ENCODE data around the gene MYOF.
"Not testable (repeated sequence)": the region's sequence is repeated elsewhere in the genome, so short reads cannot be mapped to it uniquely, and the experiment has no call there.

MYOF gene

GRCh38 chr10:93288679-93289634 is 193.2 kb downstream of the MYOF start:
- peak; percentile 85 for DNase-seq
- H3K27me3 ChIP-seq (replicated peaks), result no peaks in the 10 kb centered on the region
- H3K4me3 ChIP-seq (ENCODE audit: low read depth, low read length), result no peak overlapping the region
- no peaks in the 10 kb centered on the region for H3K36me3 ChIP-seq (replicated peaks)
- TF ChIP-seq, protein P1, sequence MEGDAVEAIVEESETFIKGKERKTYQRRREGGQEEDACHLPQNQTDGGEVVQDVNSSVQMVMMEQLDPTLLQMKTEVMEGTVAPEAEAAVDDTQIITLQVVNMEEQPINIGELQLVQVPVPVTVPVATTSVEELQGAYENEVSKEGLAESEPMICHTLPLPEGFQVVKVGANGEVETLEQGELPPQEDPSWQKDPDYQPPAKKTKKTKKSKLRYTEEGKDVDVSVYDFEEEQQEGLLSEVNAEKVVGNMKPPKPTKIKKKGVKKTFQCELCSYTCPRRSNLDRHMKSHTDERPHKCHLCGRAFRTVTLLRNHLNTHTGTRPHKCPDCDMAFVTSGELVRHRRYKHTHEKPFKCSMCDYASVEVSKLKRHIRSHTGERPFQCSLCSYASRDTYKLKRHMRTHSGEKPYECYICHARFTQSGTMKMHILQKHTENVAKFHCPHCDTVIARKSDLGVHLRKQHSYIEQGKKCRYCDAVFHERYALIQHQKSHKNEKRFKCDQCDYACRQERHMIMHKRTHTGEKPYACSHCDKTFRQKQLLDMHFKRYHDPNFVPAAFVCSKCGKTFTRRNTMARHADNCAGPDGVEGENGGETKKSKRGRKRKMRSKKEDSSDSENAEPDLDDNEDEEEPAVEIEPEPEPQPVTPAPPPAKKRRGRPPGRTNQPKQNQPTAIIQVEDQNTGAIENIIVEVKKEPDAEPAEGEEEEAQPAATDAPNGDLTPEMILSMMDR (IDR thresholded peaks at IDR 0.05; ENCODE audit: low read depth, low read length, missing control alignments), result peak; percentile 83
- in situ Hi-C loops (cut with HindIII; ENCODE audit: low pct_ligation_motif_present, low sequenced_read_pairs), result loop anchor here (25.0 kb wide), 1 partner anchor 177 kb away; no protein-coding TSS in a partner anchor
- H3K27ac ChIP-seq, result no peak overlapping the region

DNA sequence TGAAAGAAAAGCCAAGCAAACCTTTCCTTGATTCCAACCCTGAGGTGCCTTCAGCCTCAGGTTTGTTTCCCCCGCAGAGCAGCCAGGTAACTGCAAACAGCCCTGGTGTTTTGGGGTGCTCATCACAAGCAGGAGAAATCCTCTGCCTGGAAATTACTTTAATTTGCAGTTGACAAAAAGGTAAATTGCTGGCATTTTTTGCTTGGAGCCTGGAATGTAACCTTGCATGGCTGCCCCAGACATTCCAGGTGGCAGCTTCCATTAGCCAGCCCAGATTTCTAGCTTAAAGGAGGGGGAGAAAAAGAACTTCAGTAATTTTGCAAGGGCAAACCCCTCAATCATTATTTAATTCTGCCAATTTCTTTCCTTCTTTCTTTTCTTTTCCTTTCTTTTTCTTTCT is 194.4 kb downstream of the MYOF start:
- DNase-seq, result no peak
- Histone ChIP-seq H3K4me3 (ENCODE audit: low read depth, low read length) (no peak overlapping the region), H3K27me3 (replicated peaks) (no peaks in the 10 kb centered on the region), H3K36me3 (replicated peaks) (no peaks in the 10 kb centered on the region), H3K27ac (no peak overlapping the region)
- TF ChIP-seq, protein P1 (IDR thresholded peaks at IDR 0.05; ENCODE audit: low read depth, low read length, missing control alignments), result no peak
- in situ Hi-C loops (cut with HindIII; ENCODE audit: low pct_ligation_motif_present, low sequenced_read_pairs), result loop anchor here (25.0 kb wide), 1 partner anchor 175 kb away; no protein-coding TSS in a partner anchor

GRCh38 chr10:93284246-93284645 is 197.9 kb downstream of the MYOF start:
- H3K27ac ChIP-seq; H3K27me3 ChIP-seq (replicated peaks); DNase-seq; H3K4me3 ChIP-seq (ENCODE audit: low read depth, low read length); H3K36me3 ChIP-seq (replicated peaks): not testable (repeated sequence)
- in situ Hi-C loops (cut with HindIII; ENCODE audit: low pct_ligation_motif_present, low sequenced_read_pairs), result loop anchor here (25.0 kb wide), 1 partner anchor 172 kb away; no protein-coding TSS in a partner anchor

- no peak overlapping the region for H3K4me3 ChIP-seq (ENCODE audit: low read depth, low read length)
- H3K27ac ChIP-seq, result no peak overlapping the region
- no peaks in the 10 kb centered on the region for H3K27me3 ChIP-seq (replicated peaks)
- no peaks in the 10 kb centered on the region for H3K36me3 ChIP-seq (replicated peaks)
- TF ChIP-seq, protein P1 (IDR thresholded peaks at IDR 0.05; ENCODE audit: low read depth, low read length, missing control alignments), result no peak
- in situ Hi-C loops (cut with HindIII; ENCODE audit: low pct_ligation_motif_present, low sequenced_read_pairs), result loop anchor here (25.0 kb wide), 1 partner anchor 169 kb away; no protein-coding TSS in a partner anchor
- DNase-seq, result no peak
These were observed 200.8 kb downstream of the MYOF start for GRCh38 chr10:93281367-93281720.

DNA sequence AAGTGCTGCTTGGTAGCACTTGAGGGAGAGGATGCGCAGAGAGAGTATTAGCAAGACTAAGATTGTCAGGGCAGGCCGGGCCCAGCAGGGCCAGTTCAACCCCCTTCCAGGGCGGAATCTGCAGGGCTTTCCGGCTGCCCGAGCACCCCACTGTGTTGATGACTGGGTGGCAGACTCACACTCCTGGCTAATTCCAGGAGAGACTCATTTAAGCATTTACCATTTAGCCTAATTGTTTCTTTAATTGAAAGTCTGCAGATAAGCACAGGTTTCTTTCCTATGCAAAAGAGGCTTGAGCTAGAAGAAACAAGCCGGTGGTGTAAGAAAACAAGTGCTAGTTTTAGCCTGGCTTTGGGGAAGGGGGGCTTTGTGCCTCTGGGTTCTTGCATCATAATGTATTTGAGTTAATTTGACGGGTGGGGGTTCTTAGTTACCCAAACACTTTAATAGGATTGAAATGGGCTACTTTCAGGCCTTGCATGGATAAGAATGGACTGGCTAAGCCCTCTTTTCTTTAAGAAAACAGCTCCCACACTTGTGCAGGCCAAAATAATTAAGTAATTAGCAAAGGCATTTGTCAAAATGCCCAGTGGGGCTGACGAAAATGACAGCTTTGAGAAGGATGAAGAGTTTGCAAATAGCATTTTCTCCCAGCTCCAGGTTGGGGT is 201.3 kb downstream of the MYOF start:
- Histone ChIP-seq H3K4me3 (ENCODE audit: low read depth, low read length) (no peak overlapping the region), H3K27ac (no peak overlapping the region), H3K27me3 (replicated peaks) (no peaks in the 10 kb centered on the region), H3K36me3 (replicated peaks) (no peaks in the 10 kb centered on the region)
- TF ChIP-seq, protein P1 (IDR thresholded peaks at IDR 0.05; ENCODE audit: low read depth, low read length, missing control alignments), result no peak
- no peak for DNase-seq
- in situ Hi-C loops (cut with HindIII; ENCODE audit: low pct_ligation_motif_present, low sequenced_read_pairs), result loop anchor here (25.0 kb wide), 1 partner anchor 169 kb away; no protein-coding TSS in a partner anchor

- Histone ChIP-seq H3K36me3 (replicated peaks) (no peaks in the 10 kb centered on the region), H3K27me3 (replicated peaks) (no peaks in the 10 kb centered on the region), H3K27ac (no peak overlapping the region), H3K4me3 (ENCODE audit: low read depth, low read length) (no peak overlapping the region)
- in situ Hi-C loops (cut with HindIII; ENCODE audit: low pct_ligation_motif_present, low sequenced_read_pairs), result loop anchor here (25.0 kb wide), 1 partner anchor 168 kb away; no protein-coding TSS in a partner anchor
- TF ChIP-seq, protein P1 (IDR thresholded peaks at IDR 0.05; ENCODE audit: low read depth, low read length, missing control alignments), result no peak
- no peak for DNase-seq
These were observed 201.9 kb downstream of the MYOF start for GRCh38 chr10:93280121-93280698.

Data from brain microvascular endothelial cell (primary cell).